Stimulated activated CD8-positive, alpha-beta memory T cell treated with anti-CD3 and anti-CD28 coated beads, Interleukin-15, amount 100 ng/mL, for 48 hours (primary cell): Measurements from ENCODE around the gene AGRP.
A peak's percentile ranks its signal among the peaks of the same experiment; 100 is the strongest.
"Not testable (repeated sequence)": the region's sequence is repeated elsewhere in the genome, so short reads cannot be mapped to it uniquely, and the experiment has no call there.

ENCODE experiments used
- DNase-seq, 2 donors: peaks; one replicate each; pipeline ENCODE4 v3.0.0-alpha.2; 2020; ENCODE audit warnings: low read depth in 2 of 2

Gene AGRP

DNA sequence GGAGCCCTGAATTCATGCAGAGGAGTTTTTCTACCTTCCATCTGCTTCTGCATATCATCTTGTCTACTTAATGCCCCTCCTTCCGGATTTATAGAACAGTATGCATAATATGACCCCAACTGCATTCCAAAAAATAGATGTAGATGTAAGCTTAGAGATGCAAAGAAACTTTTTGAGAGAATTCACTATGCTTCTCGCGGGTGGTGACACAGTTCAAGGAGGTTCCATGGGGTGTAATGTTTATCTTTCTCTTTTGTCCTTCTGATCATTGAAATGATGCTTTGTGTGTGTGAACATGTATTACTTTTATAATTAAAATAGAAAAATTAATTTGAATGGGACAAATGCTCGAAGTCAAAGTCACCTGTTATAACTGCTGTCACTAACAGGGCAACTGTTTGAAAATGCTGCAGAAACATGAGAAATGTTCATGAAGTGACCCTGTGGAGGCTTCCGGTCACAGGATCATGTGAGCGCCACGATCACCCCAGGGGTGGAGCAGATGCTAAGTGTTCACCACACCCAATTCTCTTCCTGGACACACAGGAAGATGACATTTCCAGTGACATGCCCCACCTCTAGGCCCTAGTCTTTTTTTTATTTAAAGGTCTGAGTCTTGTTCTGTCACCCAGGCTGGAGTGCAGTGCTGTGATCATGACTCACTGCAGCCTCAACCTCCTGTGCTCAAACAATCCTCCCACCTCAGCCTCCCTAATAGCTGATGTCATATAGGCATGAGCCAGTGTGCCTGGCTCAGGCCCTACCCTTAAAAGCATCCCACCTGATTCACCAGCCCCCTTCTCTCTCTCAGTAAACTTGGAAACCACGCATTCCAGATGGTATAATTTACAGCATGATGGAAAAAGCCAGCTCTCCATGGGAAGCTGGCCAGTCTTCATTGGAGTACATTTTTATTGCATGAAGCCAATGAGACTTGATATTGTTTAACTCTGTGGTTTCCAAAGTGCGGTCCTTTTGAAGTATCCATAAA, 21.0 kb upstream of the AGRP start:
- DNase-seq, result peak in 1 of 2 donors; percentile 22

DNA sequence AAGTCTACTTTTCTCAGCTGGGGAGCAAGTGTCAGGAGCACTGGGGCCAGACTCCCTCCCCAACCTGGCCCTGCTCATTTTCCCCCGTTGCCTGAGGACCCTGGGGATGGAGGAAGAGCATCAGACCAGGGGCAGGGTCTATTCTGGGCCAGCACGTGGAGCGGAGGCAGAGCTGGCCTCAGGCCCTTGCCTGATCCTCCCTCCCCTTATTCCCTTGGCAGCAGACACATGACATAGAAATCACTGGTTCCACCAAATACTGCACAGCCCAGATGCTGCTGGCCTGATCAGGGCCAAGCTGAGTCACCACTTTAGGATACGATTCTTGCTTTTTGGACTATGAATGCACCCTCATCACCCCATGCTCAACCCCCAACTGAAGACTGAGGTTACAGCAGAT, 15.8 kb upstream of the AGRP start:
- DNase-seq, result no peak

DNA sequence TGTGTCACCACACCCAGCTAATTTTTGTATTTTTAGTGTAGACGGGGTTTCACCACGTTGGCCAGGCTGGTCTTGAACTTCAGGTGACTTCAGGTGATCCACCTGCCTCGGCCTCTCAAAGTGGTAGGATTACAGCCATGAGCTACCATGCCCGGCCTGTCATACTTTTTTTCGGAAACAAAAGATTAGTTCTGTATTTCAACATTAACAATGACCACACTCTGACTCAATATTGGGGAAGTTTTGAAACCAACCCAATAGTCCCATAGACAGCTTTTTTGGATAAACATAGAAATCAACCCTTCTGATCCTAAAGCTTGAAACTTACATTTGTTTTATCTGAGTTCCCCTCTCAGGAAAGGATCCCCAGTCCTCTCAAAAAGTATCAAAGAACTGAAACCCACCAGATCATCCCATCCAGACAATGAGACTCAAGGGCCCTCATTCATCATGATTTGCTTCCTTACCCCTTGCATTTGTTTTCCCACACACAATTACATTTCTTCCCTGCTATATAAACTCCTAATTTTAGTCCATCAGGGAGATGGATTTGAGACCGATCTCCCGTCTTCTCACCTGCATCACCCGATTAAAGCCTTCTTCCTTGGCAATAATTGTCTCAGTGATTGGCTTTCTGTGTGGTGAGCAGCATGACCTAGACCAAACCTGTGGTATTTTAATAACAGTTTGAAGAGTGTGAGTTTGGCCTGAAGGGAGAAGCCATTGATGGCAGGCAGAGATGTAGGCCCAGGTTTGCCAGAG, 7.2 kb upstream of the AGRP start:
- DNase-seq, result no peak

DNA sequence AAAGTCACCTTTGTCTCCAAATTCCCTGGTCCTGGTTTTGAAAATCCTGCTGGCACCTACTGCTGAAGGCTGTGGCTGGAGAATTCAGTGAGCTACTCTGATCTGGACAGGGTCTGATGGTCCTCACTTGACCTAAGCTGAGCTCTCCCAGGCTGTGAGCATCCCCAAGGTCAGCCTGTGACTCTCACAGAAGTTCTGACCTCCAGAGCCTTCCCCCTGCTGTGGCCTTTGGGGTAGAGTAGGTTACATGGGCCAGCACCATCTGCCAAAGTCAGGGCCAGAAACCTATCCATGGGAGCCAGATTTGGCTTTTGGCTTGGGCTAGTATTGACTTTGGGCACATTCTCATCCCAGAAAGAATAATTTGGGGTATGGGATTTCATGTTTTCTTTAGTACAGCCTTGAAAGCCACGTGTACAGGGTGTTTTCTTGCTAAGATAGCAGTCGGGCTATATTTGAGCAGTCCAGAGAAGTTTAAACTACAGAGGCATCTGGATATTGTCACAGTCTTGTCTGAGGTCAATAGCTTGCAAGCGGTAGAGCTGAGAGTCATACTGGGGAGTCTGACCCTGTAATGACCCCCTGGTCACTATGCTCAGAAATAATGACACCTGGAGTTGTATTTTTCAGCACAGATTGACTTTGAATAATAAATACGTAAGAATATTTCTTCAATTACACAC, 6.2 kb upstream of the AGRP start:
- no peak for DNase-seq

DNA sequence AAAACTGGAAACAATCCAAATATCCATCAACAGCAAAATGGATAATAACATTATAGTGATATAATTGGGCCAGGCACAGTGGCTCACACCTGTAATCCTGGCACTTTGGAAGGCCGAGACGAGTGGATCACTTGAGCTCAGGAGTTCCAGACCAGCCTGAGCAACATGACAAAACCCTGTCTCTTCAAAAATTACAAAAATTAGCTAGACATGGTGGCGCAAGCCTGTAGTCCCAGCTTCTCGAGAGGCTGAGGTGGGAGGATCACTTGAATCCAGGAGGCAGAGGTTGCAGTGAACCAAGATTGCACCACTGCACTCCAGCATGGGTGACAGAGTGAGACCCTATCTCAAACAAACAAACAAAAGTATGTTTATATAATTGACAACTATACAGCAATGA, 4.2 kb upstream of the AGRP start:
- DNase-seq, result not testable (repeated sequence)

DNA sequence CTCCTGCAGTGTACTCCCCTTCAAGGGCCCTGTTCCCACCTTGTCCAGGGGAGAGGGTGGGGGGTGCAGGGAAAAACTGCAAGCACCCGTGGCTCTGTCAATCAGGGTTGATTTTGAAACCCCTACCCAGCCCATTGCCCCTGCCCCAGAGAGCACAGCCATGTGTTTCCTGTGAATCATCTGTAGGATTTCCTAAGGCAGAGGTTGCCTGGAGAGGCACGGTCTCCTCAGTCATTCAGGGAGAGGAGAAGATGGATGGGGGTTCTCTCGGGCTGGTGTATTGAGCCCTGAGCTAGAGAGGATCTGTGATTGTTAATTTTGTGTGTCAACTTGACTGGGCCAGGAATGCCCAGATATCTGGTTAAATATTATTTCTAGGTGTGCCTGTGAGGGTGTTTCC, 3.5 kb upstream of the AGRP start:
- no peak for DNase-seq

DNA sequence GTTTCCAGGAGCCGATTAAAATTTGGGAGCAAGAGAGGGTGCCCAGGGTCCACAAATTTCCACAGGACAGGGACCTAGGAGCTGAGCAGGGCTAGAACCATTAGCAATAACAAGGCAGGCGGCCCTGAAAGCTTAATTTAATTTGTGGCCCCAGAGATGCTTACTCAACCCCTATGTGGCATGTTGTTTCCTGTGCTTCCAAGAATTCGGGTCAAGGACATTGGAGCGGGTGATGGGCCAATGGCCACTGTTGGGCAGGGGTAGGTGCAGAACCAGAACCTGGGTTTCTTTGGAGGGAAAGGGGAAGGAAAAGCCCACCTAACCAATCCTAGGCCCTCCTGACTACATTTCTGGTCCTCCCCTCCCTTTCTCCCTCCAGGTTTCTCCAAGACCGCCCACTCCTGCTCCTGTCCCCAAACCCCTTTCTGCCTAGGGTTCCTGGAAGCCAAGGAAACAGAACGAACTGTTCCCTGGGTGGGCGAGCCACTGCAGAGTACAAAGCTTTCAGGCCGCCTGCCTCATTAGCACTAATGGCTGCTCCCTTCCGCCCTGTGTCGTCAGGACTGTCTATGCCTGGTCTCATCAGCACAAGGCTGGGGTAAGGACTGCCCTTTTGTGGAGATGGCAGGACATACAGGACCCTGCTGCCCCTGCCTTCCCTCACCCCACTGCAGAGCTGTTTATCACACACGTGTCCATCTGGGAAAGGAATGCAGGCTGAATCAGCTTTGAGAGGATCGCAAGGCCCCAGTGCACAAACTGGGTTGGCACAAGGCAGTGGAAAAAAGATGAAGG, 581 bp upstream of the AGRP start:
- DNase-seq, result no peak

DNA sequence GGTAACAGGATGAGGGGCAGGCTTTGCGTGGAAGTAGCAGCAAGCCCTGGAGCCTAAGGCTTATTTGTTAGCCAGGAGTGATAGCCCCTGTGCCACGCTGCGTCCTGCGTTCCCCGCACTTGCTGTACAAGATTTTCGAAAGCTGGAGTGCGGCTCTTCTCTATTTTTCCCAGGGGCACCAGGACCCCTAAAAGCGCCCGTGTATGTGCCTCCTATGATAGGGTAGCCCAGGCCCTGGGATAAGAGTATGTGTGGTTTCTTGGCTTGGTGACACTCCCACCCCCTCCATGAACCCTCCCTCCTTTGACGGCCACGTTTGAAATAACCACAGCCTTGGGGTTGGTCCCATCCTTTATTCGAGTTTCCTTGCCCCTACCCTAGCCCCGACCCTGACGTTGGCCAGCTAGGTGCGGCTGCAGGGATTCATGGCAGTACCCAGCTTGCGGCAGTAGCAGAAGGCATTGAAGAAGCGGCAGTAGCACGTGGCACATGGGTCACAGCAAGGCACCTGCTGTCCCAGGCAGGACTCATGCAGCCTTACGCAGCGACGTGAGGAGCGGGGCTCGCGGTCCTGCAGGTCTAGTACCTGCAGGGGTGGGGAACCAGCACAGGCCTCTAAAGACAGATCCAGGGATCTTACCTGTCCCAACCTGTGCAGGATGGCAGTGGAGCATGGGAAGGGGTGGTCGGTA, 968 bp downstream of the AGRP start:
- DNase-seq, result no peak

DNA sequence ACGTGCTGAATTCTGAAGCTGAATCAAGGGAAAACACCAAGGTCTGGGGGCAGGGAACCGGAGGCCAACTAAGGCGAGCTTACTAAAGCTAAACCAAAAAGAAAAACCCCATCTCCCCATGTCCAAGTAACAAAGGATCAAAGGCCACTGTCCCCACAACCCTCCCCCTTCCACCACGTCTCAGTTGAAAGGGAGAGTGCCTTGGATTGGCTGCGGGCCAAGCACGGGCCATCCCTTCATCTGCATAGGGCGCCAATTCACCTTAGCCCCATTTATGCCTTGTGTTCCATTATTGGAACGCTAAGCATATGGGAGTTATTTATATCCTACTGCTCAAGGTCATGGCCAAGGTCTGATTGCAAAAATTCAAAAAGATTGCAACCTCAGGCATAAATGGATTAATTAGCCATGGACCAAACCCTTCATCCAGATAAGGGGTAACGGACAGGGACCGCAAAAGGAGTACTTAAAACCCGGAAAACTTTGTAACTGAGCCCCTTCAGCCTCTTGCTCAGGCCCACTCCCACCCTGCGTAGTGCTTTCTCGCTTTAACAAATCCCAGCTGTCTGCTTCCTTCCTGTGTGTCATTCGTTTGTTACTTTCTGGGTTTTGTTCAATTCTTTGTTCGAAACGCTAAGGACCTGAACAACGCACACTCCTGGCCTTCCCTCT, 1.6 kb downstream of the AGRP start:
- peak in 1 of 2 donors; percentile 29 for DNase-seq

DNA sequence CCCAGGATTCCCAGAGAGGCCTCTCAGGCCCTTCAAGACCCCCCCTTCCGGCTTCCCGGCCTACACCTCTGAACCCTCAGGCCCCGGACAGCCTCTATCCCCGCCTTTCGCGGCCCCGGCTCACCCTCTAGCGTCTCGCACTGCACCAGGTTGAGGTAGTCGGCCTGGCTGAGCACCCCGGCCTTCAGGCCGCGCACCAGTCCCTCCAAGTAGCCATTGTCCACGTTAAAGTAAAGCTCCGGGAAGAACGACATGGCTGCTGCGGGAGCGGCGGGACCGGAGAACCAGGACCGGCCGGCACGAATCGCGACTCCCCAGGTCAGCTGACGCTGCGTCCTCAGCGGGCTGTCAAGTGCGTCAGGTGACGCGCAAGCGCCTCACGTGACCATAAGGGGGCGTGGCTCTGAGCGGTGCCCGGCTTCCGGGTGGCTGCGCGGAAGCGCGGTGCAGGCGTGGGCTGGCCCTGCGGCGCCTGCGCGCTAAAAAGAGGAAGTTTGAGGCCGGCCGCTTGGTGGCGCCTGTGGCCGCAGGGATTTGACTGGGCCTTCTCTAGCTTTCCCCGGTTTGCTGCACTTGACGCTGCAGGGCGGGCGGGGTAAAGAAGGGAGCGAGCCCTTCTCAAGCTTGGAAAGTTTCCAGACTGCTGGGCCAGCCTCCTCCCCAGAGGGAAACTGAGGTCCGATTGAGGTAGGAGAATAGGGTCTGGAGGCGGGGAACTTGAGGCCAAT, 2.4 kb downstream of the AGRP start, which contains the start of gene ATP6V0D1:
ATP6V0D1 (minus strand) TSS at position 325 of the 728 bp plus-strand sequence; CDS start at position 254, 71 bp downstream.
- DNase-seq, result peak; percentile 97 to 99

DNA sequence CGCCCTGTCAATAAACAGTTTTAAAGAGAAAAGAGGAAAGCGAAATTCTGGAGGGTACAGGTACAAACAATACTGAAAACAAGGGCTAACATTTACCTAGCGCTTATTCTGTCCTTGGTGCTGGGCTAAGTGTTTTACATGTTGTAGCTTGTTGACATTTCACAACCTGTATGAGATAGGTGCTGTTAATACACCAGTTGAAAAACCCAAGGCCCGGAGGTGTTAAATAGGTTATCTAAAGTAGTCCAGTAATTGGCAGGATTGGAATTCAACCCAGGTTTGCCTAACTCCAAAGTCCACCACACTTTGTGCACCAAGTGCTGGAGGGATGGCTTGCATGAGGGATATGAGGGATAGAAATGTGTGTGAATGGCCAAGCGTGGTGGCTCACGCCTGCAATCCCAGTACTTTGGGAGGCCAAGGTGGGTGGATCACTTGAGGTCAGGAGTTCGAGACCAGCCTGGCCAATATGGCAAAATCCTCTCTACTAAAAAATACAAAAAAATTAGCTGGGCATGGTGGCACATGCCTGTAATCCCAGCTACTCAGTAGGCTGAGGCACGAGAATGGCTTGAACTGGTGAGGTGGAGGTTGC, 5.3 kb downstream of the AGRP start:
- DNase-seq, result no peak

DNA sequence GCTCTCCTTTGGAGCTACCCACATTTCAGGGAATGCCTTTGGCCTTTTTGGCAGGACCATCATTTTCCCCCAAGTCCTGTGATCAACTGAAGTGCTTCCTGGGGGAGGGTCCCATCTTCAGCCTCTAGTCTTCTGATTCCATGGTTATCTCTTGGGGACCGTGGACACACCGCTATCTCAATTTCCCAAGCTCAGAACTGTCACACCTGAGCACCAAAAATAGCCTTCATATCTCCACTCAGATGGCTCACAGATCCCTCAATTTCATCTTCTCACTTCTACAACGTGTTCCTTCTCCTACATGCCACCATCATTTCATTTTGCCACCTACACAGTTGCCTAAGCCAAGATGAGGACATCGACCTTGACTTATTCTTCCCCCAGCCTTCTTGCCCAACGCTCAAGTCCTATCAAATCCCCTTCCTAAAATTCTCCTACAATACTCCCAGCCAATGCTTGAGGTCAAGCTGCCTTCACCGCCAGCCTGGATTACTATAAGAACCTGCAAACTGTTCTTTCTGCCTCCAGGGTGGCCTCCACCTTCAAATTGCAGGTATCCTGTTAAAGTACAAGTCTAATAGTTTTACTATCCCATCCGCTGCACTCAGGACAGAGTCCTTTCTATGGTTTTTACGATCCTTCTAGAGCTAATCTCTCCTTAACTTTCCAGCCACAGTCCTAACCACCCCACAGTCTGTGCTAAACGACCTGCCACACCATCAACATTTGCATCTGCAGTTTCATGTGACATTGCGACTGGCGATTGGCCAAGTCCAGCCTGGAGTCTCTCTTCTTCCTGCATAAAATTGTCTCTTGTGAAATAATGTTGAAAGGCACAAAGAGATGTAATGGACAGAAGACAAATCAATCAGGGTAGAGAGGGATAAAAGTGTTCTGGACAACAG, 8.5 kb downstream of the AGRP start:
- DNase-seq, result no peak

DNA sequence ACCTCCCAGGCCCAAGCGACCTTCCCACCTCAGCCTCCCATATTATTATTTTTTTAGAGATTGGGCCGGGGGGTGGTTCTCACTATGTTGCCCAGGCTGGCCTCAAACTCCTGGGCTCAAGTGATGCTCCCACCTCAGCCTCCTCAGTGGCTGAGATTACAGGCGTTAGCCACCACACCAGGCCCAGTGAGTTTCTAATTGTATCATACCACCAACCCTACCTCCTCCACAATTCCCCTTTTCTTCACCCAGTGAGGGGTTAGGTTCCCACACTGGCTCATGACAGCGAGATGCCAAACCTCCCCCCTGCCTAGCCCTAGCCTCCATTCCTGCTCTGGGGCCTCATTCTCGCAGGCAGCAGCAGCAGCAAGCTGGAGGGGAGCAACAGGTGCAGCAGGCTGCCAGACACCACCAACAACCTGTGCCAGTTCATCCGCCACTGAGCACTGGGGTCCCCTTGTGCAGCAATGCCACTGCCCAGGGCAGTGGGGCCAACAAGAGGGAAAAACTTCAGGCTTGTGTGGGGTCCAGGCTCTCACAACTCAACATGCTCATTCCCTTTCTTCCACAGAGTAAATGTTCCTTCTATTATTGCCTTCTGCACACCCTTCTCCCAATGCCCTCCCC, 11.5 kb downstream of the AGRP start:
- DNase-seq, result no peak

DNA sequence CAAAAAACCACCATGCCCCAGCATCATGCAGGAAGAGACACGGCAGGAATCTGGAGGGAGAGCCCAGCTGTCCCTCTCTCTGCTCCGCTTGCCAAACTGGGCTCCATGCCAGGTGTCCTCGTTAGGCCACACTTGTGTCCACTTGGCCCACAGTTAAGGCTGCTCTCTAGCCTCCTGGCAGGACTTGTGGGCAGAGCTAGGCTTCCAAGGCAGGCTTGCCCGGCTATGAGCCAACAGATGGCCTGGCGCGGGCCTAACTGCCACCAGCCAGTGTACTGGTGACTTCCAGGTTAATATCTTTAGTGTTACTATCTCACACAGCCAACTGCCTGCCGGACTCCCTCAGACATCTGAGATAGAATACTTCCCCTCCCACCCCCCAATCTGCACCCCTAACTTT, 13.0 kb downstream of the AGRP start:
- no peak for DNase-seq

DNA sequence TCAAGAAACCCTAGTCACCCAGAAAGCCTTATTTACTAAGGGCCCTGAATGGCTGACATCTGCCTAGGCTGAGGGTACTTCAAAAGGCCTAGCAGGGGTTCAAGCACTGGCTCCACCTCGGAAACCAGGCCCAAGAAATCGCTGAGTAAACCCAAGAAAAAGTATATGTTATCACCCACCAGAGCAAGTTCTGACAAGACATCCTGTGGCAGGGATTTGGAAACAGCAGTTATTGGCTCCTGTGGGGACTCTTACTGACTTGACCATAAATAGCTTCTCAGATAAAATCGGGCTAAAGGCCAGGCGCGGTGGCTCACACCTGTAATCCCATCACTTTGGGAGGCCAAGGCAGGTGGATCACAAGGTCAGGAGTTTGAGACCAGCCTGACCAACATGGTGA, 14.6 kb downstream of the AGRP start:
- no peak for DNase-seq

DNA sequence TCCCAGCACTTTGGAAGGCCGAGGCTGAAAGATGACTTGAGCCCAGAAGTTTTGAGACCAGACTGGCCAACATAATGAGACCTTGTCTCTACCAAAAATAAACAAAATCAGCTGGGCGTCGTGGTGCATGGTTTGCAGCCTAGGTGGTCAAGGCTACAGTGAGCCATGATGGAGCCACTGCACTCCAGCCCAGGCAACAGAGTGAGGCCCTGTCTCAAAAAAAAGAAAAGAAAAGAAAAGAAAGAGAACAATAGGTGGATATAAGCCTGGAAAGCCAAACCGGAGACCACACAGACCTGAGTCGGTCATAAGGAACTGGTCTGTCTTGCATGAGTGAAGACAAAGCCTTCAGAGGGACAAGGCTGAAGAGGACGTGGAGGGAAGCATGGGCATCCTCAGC, 16.8 kb downstream of the AGRP start:
- DNase-seq, result no peak

DNA sequence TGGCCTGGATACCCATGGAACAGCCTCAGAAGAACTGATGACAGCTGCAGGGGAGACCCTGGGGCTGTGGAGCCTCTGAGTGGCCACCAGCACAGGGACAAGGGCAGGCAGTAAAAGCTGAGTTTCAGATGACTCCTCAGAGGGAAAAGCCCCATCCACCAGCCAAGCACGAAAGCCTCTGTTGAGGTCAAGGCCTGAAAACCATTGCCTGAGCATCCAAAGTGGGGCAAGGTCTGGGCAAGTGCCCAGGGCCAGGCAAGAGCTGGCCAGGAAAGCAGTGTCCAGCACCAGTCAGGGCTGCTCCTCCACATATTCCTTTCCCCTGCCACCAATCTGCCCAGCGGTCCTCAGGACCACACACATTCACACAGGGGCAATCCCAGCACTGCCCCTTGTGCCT, 18.8 kb downstream of the AGRP start:
- no peak for DNase-seq

DNA sequence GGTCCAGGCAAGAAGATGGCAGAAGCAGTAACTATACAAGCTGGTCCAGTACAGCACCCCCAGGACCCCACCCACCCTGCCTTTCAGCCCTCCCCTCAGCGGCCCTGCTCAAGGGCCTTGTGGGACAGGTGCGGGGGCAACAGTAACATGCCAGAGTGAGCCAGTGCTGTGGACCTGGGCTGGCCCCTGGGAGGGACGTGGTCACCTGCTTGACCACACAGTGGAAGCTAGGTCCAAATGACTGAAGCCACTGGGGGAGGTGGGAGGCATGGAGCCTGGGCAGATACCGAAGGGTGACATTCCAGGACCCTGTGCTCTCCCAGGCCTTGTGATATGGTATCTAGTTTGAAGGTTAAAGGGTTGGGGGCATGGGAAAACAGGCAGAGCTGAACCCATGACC, 19.7 kb downstream of the AGRP start:
- DNase-seq, result no peak
